CD8-positive, alpha-beta memory T cell (primary cell): ENCODE measurements around the gene NOC3L. TPM values are rescaled to one million over a fixed set of nuclear protein-coding genes. Genes with fewer than 3 reads are reported as not detected.
"Not testable (repeated sequence)": the region's sequence is repeated elsewhere in the genome, so short reads cannot be mapped to it uniquely, and the experiment has no call there.

Source experiments
- CTCF ChIA-PET: fragments of 350-600 bp; sonication (Branson Sonifier 250); formaldehyde crosslinking; loops from one replicate; lab custom pipeline; 2021; ENCODE audit warnings: antibody characterized with exemption; lab: Charles Lee
- POLR2A ChIA-PET: fragments of 350-600 bp; sonication (Branson Sonifier 250); formaldehyde crosslinking; loops from one replicate; lab custom pipeline; 2021; ENCODE audit warnings: antibody characterized with exemption; lab: Charles Lee
- DNase-seq, 5 donors: peaks; one replicate each; pipeline versions ENCODE4 v3.0.0 to v3.0.0-alpha.2; 2020 to 2022; ENCODE audit warnings: mixed read lengths in 1 of 5
- H3K27ac ChIP-seq: one replicate; pipeline ENCODE4 v1.7.0; 2013; ENCODE audit warnings: low read depth, mild to moderate bottlenecking, low read length, moderate library complexity
- H3K27me3 ChIP-seq: 2 replicates; pipeline ENCODE4 v1.7.0; 2013; ENCODE audit warnings: low read length, mild to moderate bottlenecking; ENCODE audit not compliant: insufficient read depth, poor library complexity, severe bottlenecking
- H3K36me3 ChIP-seq: 2 replicates; pipeline ENCODE4 v1.7.0; 2013; ENCODE audit warnings: mild to moderate bottlenecking, low read length, moderate library complexity; ENCODE audit not compliant: insufficient read depth
- H3K4me1 ChIP-seq: 2 replicates; pipeline ENCODE4 v1.7.0; 2013; ENCODE audit warnings: mild to moderate bottlenecking, low read length, moderate library complexity; ENCODE audit not compliant: insufficient read depth
- H3K4me3 ChIP-seq: 2 replicates; pipeline ENCODE4 v1.7.0; 2013; ENCODE audit warnings: mild to moderate bottlenecking, low read length
- H3K9me3 ChIP-seq: 2 replicates; pipeline ENCODE4 v1.7.0; 2013; ENCODE audit warnings: mild to moderate bottlenecking, low read length
- H3K27ac Mint-ChIP-seq, 8 donors: one replicate each; pipeline ENCODE4 v1.8.0; 2020 to 2021; ENCODE audit warnings: mixed read lengths in 8 of 8, mild to moderate bottlenecking in 6 of 8, inconsistent platforms in 3 of 8, moderate library complexity in 3 of 8
- H3K27me3 Mint-ChIP-seq, 2 donors: one replicate each; pipeline ENCODE4 v1.8.0; 2020 to 2021; ENCODE audit warnings: mixed read lengths in 2 of 2, mild to moderate bottlenecking in 1 of 2, moderate library complexity in 1 of 2
- H3K36me3 Mint-ChIP-seq, 3 donors: one replicate each; pipeline ENCODE4 v1.8.0; 2020 to 2021; ENCODE audit warnings: mixed read lengths in 3 of 3, inconsistent platforms in 1 of 3, mild to moderate bottlenecking in 1 of 3
- H3K4me1 Mint-ChIP-seq, 3 donors: one replicate each; pipeline ENCODE4 v1.8.0; 2020 to 2021; ENCODE audit warnings: mixed read lengths in 3 of 3, inconsistent platforms in 1 of 3, mild to moderate bottlenecking in 1 of 3
- H3K4me3 Mint-ChIP-seq, 7 donors: one replicate each; pipeline ENCODE4 v1.8.0; 2020 to 2021; ENCODE audit warnings: mixed read lengths in 7 of 7, mild to moderate bottlenecking in 6 of 7, moderate library complexity in 4 of 7, inconsistent platforms in 2 of 7
- H3K9me3 Mint-ChIP-seq, 5 donors: one replicate each; pipeline ENCODE4 v1.8.0; 2020 to 2022; ENCODE audit warnings: mixed read lengths in 5 of 5, mild to moderate bottlenecking in 3 of 5, moderate library complexity in 2 of 5, inconsistent platforms in 1 of 5
- polyA plus RNA-seq: library from polyadenylated mRNA; unstranded; fragments of 300-500 nt; fragmentation: Illumina TruSeq; gene quantifications from one replicate; pipeline ENCODE4 v1.2.3, GENCODE V29; 2021
- total RNA-seq, 2 experiments: library from RNA; stranded (reverse); gene quantifications; one replicate each; pipeline ENCODE4 v1.2.3, GENCODE V29; 2021

NOC3L gene
- total and polyA plus RNA-seq, 3 experiments from 2014 or later, result 14.0 to 57.2 (median 57.2) TPM

- no peak overlapping the region for H3K27ac ChIP-seq
- H3K9me3 Mint-ChIP-seq, result no peaks in the 10 kb centered on the region
- peaks cover 17% of the 10 kb centered on the region for H3K4me1 ChIP-seq
- no peaks in the 10 kb centered on the region for H3K9me3 ChIP-seq
- H3K4me3 Mint-ChIP-seq, result no peak overlapping the region
- H3K36me3 Mint-ChIP-seq, result peaks cover 5 to 63% (median 21%) of the 10 kb centered on the region in 3 donors
- peaks cover 29 to 66% (median 54%) of the 10 kb centered on the region in 3 donors for H3K4me1 Mint-ChIP-seq
- H3K27me3 Mint-ChIP-seq, result no peaks in the 10 kb centered on the region
- H3K4me3 ChIP-seq, result no peak overlapping the region
- H3K27ac Mint-ChIP-seq, result peak overlapping the region in 4 of 8 donors; percentile 3 to 73 (median 29)
- ChIA-PET POLR2A (no interaction called here), CTCF (no interaction called here)
- H3K36me3 ChIP-seq, result peaks cover 20% of the 10 kb centered on the region
- no peak for DNase-seq
- H3K27me3 ChIP-seq, result no peaks in the 10 kb centered on the region
Measured at GRCh38 chr10:94358480-94358879, 4.3 kb downstream of the NOC3L start.

GRCh38 chr10:94357193-94357592, 5.5 kb downstream of the NOC3L start:
- Mint-ChIP-seq H3K4me1 (peaks cover 24 to 54% (median 44%) of the 10 kb centered on the region in 3 donors), H3K4me3 (no peak overlapping the region), H3K36me3 (peaks cover 5 to 69% (median 21%) of the 10 kb centered on the region in 3 donors), H3K27me3 (no peaks in the 10 kb centered on the region), H3K27ac (no peak overlapping the region), H3K9me3 (no peaks in the 10 kb centered on the region)
- peaks cover 23% of the 10 kb centered on the region for H3K36me3 ChIP-seq
- ChIA-PET CTCF (no interaction called here), POLR2A (no interaction called here)
- H3K4me3 ChIP-seq, result no peak overlapping the region
- no peak for DNase-seq
- H3K27me3 ChIP-seq, result no peaks in the 10 kb centered on the region
- no peak overlapping the region for H3K27ac ChIP-seq
- H3K4me1 ChIP-seq, result peaks cover 12% of the 10 kb centered on the region
- no peaks in the 10 kb centered on the region for H3K9me3 ChIP-seq

DNA sequence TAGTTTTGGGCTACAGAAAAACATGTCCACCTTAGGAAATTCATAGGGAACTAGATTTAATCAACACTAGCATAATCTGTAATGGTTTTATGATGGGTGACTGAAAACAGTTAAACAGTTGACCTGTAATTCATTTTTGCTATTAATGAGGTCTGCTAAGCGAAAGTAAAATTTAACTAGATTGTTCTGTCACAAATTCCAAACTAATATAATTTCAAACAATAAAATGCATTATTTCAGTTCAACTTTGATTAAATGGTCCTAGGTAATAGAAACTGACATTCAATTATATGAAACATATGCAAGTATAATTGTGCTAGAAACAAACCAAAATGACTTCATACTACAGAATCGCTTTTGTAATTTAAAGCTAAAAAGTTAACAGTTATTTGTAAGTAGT, 6.9 kb downstream of the NOC3L start:
- Mint-ChIP-seq H3K4me1 (peaks cover 15 to 40% (median 30%) of the 10 kb centered on the region in 3 donors), H3K9me3 (no peaks in the 10 kb centered on the region), H3K36me3 (peaks cover 5 to 81% (median 21%) of the 10 kb centered on the region in 3 donors), H3K27me3 (no peaks in the 10 kb centered on the region), H3K27ac (no peak overlapping the region), H3K4me3 (no peak overlapping the region)
- Histone ChIP-seq H3K4me3 (no peak overlapping the region), H3K27ac (no peak overlapping the region), H3K36me3 (peaks cover 26% of the 10 kb centered on the region), H3K4me1 (no peaks in the 10 kb centered on the region), H3K9me3 (no peaks in the 10 kb centered on the region), H3K27me3 (no peaks in the 10 kb centered on the region)
- DNase-seq, result no peak
- ChIA-PET CTCF (interaction anchor here (1.6 kb wide), 1 partner anchor 36 kb away, joined by 4 read pairs; no protein-coding TSS in a partner anchor), POLR2A (no interaction called here)

GRCh38 chr10:94353336-94353735, 9.4 kb downstream of the NOC3L start:
- Histone ChIP-seq H3K9me3 (no peaks in the 10 kb centered on the region), H3K36me3 (peaks cover 35% of the 10 kb centered on the region), H3K4me1 (no peaks in the 10 kb centered on the region), H3K27me3 (no peaks in the 10 kb centered on the region), H3K4me3 (no peak overlapping the region), H3K27ac (no peak overlapping the region)
- CTCF ChIA-PET, result interaction anchor here (1.4 kb wide), 2 partner anchors 10 to 33 kb away, joined by 6 to 8 read pairs; no protein-coding TSS in a partner anchor
- no peaks in the 10 kb centered on the region for H3K27me3 Mint-ChIP-seq
- H3K4me3 Mint-ChIP-seq, result no peak overlapping the region
- POLR2A ChIA-PET, result no interaction called here
- H3K9me3 Mint-ChIP-seq, result no peaks in the 10 kb centered on the region
- no peak for DNase-seq
- peaks cover 3 to 82% (median 19%) of the 10 kb centered on the region in 3 donors for H3K36me3 Mint-ChIP-seq
- peaks cover 4 to 21% (median 10%) of the 10 kb centered on the region in 3 donors for H3K4me1 Mint-ChIP-seq
- peak overlapping the region in 1 of 8 donors; percentile 68 for H3K27ac Mint-ChIP-seq

DNA sequence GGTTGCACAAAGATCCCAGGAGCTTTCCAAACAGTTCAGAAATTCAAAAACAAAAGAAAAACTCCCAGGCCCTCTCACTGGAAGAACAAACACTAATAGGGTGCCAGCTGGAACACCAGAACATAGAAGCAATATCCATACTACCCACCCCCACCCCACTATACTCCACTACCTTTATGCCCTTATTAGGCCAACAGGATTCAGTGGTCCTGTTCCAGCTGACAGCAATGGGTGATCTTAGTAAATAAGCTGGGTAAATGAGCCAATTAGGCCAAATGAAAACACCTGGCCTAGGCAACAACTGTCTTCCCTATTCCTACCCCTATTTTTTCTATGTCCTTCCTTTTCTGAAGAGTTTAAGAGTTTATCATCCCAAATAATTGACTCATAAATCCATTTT, 11.7 kb downstream of the NOC3L start:
- Mint-ChIP-seq H3K36me3 (peaks cover 3 to 77% (median 9%) of the 10 kb centered on the region in 3 donors), H3K27me3 (no peaks in the 10 kb centered on the region), H3K9me3 (no peaks in the 10 kb centered on the region), H3K4me1 (peaks cover 0 to 2% (median 0%) of the 10 kb centered on the region in 3 donors), H3K27ac (no peak overlapping the region), H3K4me3 (no peak overlapping the region)
- ChIA-PET CTCF (interaction anchor here (2.8 kb wide), 1 partner anchor 12 kb away, joined by 10 read pairs; the partner anchor contains the start of gene NOC3L), POLR2A (no interaction called here)
- Histone ChIP-seq H3K27me3 (no peaks in the 10 kb centered on the region), H3K4me3 (no peak overlapping the region), H3K36me3 (peaks cover 18% of the 10 kb centered on the region), H3K27ac (no peak overlapping the region), H3K4me1 (no peaks in the 10 kb centered on the region), H3K9me3 (no peaks in the 10 kb centered on the region)
- no peak for DNase-seq

DNA sequence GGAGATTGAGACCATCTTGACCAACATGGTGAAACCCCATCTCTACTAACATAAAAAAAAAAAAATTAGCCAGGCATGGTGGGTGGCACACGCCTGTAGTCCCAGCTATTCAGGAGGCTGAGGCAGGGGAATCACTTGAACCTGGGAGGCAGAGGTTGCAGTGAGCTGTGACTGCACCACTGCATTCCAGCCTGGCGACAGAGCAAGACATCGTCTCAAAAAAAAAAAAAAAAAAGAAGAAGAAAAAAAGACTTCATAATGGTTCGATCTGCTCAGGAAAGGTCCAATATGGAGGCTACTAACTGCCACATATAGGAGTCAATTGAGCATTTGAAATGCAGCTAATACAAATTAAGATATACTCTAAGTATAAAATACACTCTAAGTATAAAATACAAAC, 12.2 kb downstream of the NOC3L start:
- H3K27me3 ChIP-seq, H3K4me1 Mint-ChIP-seq, POLR2A ChIA-PET, DNase-seq, H3K4me3 Mint-ChIP-seq, H3K27me3 Mint-ChIP-seq, H3K9me3 ChIP-seq, H3K4me3 ChIP-seq, H3K27ac ChIP-seq, H3K27ac Mint-ChIP-seq, H3K4me1 ChIP-seq, H3K9me3 Mint-ChIP-seq: not testable (repeated sequence)
- peaks cover 15% of the 10 kb centered on the region for H3K36me3 ChIP-seq
- CTCF ChIA-PET, result interaction anchor here (2.8 kb wide), 1 partner anchor 12 kb away, joined by 10 read pairs; the partner anchor contains the start of gene NOC3L
- H3K36me3 Mint-ChIP-seq, result peaks cover 3 to 78% (median 9%) of the 10 kb centered on the region in 3 donors

DNA sequence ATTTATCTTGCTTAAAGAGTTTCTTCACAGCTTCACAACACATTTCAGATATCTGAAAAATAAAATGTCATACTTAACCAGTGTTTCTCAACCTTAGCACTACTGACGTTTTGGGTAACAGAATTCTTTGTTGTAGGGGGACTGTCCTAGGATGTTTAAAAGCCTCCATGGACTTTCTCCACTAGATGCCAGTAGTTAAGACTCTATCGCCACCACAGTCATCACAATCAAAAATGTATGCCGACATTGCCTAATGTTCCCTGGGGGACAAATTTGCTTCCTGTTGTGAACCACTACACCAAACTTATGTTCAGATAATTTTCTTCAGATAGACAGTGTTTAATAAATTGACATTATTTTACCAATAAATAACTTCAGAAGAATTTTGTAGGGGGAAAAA, 13.4 kb downstream of the NOC3L start:
- Histone ChIP-seq H3K4me3 (no peak overlapping the region), H3K4me1 (no peaks in the 10 kb centered on the region), H3K9me3 (no peaks in the 10 kb centered on the region), H3K27ac (no peak overlapping the region), H3K27me3 (no peaks in the 10 kb centered on the region), H3K36me3 (peaks cover 21% of the 10 kb centered on the region)
- Mint-ChIP-seq H3K27ac (no peak overlapping the region), H3K27me3 (no peaks in the 10 kb centered on the region), H3K36me3 (peaks cover 3 to 78% (median 9%) of the 10 kb centered on the region in 3 donors), H3K4me3 (no peak overlapping the region), H3K9me3 (no peaks in the 10 kb centered on the region), H3K4me1 (peaks cover 0 to 2% (median 0%) of the 10 kb centered on the region in 3 donors)
- no peak for DNase-seq
- CTCF ChIA-PET, result interaction anchor here (1.2 to 2.8 kb wide), 2 partner anchors 14 to 30 kb away, joined by 3 to 10 read pairs; partner anchors contain the start of gene NOC3L
- POLR2A ChIA-PET, result no interaction called here

GRCh38 chr10:94344522-94345122, 18.1 kb downstream of the NOC3L start:
- Histone ChIP-seq H3K9me3 (no peaks in the 10 kb centered on the region), H3K36me3 (peaks cover 29% of the 10 kb centered on the region), H3K27ac (no peak overlapping the region), H3K4me1 (no peaks in the 10 kb centered on the region), H3K27me3 (no peaks in the 10 kb centered on the region), H3K4me3 (no peak overlapping the region)
- Mint-ChIP-seq H3K36me3 (peaks cover 7 to 80% (median 18%) of the 10 kb centered on the region in 3 donors), H3K4me3 (no peak overlapping the region), H3K4me1 (no peaks in the 10 kb centered on the region), H3K27ac (no peak overlapping the region), H3K9me3 (no peaks in the 10 kb centered on the region), H3K27me3 (no peaks in the 10 kb centered on the region)
- DNase-seq, result no peak
- ChIA-PET POLR2A (no interaction called here), CTCF (no interaction called here)
